GM18502 (cell line): Measurements from ENCODE around the gene MATN4.

Experiments
- ATAC-seq: cut with Tn5 transposase; IDR thresholded peaks from one replicate; pipeline ENCODE4 v1.9.1; 2021; ENCODE audit warnings: mild to moderate bottlenecking; ENCODE audit not compliant: unreplicated experiment, poor library complexity

MATN4 gene

DNA sequence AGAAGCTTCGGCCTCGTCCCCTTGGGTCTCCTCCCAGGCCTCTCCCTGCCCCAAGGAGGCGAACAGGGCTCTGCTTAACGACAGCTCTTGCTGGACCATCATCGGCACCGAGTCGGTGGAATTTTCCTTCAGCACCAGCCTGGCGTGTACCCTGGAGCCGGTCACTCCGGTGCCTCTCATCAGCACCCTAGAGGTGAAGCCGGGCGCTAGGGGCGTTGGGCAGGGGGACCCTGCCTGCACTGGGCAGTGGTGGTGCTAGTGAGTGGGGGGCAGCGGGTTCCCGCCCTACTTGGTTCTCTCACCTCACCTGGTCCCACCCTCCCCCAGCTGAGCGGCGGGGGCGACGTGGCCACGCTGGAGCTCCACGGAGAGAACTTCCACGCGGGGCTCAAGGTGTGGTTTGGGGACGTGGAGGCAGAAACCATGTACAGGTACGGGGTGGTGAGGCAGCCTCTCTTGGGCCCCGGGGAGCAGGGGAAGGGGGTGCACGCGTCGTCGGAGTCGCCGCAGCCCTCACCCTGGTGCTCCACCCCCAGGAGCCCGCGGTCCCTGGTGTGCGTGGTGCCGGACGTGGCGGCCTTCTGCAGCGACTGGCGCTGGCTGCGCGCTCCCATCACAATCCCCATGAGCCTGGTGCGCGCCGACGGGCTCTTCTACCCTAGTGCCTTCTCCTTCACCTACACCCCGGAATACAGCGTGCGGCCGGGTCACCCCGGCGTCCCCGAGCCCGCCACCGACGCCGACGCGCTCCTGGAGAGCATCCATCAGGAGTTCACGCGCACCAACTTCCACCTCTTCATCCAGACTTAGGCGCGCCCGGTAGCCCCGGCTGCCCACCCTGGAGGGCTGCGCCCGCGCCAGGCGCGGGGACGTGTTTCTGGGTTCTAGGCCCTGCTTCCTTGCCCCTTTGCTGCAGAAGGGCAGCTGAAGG is 8.3 kb upstream of the MATN4 start:
- ATAC-seq: no peak

DNA sequence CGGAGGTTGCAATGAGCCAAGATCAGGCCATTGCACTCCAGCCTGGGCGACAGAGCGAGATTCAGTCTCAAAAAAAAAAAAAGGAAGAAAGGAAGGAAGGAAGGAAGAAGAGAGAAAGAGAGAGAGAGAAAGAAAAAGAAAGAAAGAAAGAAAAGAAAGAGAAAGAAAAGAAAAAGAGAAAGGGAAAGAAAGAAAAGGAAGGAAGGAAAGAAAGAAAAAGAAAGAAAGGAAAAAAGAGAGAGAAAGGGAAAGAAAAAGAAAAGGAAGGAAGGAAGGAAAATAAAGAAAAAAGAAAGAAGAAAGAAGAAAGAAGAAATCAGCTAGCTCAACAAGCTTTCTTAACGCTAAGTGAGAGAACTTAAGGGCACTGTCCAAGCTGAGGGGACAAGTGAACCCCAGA is 7.6 kb upstream of the MATN4 start:
- ATAC-seq: no peak

DNA sequence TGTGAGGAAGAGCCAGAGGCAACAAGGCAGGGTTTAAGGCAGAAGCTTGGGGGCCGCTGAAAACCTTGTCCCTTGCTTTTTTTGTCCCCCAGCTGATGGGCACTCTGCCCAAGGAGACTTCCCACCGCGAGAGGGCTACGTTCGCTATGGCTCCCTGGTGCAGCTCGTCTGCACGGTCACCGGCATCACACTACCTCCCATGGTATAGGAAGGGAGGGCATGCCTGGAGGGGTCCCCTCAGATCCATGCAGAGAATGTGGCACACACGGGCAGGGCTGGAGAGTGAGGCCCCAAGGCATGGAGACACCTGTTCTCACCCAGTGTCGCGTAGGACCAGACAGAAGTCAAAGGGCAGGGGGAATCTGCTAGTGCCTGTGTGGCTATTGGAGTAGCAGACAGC is 5.8 kb upstream of the MATN4 start:
- no peak for ATAC-seq

DNA sequence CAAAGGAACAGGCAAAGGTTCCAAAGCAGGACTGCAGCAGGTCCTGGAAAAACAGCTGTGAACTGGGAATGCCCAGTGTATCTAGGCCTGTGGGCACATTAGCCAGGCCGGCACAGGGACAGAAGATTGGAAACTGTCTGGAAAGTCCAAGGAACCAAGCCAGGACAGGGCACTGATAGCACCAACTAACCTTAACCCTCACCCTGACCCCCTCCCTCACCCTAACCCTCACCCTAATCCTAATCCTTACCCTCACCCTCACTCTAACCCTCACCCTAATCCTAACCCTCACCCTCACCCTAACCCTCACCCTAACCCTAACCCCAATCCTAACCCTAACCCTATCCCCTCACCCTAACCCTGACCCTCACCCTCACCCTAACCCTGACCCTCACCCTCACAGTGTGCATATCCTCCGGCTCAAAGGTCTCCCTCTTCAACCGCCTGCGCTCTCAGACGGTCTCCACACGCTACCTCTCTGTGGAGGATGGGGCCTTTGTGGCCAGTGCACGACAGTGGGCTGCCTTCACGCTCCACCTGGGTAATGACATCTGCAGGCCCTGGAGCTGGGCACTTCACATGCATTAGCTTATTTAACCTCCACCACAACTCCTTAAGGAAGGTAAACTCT is 5.1 kb upstream of the MATN4 start:
- no peak for ATAC-seq

DNA sequence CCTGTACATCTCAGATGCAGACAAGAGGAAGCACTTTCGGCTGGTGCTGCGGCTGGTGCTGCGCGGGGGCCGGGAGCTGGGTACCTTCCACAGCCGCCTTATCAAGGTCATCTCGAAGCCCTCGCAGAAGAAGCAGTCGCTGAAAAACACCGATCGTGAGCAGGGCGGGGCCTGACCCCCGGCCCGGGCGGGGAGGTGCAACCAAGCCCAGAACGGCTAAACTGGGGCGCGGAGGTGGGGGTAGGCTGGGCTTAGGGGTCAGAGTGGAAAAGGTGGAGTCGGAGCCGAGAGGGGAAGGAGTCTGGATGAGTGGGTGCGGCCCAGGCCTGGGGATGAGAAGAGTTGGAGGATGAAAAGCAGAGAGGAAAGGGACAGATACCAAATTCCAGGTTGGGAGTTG is 4.1 kb upstream of the MATN4 start:
- ATAC-seq: no peak

DNA sequence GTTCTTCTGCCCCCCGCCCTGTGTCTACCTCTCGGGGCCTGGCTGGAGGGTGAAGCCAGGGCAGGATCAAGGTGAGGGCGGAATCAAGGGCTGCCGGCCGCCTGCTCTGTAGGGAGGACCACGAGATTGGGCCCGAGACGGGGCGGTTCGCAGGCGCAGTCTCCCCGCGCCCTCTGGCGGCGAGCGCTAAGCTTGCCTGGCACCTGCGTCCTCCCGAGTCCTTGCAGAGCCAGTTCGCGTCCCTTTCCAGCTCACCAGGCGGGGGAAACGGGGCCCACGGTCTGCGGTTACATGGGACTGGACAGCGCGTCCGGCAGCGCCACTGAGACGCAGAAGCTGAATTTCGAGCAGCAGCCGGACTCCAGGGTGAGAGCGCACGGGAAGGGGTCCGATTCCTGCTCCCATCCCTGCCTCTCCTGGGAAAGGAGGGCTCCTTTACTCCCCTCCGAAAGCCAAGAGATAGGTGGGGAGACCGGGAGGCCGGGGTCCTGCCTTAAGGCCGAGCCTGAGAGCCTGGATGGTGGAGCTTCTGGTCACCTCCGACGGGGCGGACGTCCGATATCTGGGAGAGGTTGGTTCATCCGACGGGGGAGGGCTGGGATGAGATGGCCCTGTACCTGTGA is 3.6 kb upstream of the MATN4 start:
- ATAC-seq: no peak

DNA sequence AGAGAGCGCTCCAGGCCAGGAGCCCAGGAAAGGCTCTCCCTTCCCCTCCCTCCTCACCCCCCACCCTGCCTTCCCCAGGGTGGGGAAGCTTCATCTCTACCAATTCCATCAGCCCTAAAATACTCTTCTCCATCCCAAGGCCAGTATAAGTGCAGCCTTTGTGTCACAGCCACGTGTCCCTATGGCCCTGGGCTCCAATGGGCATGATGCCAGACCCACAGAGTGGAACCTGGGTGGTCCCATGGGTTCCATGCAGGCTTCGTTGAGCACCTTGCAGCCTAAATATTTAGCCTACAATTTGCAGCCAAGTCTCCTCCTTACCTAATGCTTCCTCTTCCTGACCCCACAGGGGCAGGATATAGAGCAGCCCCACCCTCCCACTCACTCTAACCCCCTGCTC is 976 bp upstream of the MATN4 start:
- ATAC-seq: no peak

DNA sequence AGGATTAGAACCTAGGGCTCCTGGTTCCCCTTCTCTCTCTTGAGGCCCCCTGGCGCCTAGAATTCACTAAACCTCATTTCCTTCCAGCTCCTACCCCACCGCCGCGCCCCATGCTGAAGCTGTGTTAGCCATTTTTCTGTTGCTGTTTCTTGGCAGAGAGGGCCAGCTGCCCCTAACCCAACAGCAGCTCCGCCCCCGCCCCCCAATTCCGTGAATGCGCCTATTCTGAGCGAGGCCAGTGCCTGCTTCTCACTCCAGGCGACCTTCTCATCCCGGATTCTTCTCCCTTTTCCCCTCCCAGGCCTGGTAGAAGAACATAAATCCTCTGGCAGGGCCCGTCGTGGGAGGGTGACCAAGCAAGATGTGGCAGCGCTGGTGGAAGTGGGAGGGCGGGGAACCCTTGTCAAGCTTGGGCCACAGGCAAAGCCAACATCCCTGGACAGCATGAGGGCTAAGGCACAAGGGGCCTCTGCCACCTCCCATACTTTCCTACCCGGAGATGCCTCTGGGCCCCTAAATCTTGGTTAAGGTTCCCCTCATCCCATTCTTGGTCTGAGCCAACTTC is 941 bp downstream of the MATN4 start:
- no peak for ATAC-seq

DNA sequence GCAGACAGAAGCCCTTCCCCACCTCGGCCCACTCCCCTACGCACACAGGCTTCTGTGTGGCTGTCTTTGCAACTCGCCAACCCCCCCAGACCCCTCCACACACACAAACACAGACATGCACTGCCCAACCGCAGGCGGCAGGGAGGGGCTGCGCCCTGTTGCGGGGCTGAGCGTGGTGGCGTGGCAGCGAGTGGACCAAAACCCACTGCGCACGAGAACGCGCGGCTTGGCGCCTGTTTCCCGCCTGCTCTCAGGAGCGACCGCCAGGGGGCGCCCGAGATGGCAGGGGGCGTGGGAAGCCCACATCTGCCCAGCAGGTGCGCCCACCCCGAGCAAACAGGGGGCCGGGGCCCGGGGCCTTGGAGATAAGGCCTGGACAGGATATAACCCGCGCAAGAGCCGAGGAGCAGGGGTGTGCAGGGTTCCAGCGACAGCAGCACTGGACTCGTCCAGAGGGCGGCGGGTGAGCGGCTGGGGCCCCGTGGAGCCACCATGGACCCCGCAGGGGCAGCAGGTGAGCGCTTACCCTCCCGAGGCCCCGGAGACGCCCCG is 1.6 kb downstream of the MATN4 start, which contains the start of gene RBPJL:
Gene RBPJL, plus strand, starts transcription at position 410 of the 552 bp plus-strand sequence. Its CDS starts 83 bp downstream, at position 493.
- no peak for ATAC-seq

DNA sequence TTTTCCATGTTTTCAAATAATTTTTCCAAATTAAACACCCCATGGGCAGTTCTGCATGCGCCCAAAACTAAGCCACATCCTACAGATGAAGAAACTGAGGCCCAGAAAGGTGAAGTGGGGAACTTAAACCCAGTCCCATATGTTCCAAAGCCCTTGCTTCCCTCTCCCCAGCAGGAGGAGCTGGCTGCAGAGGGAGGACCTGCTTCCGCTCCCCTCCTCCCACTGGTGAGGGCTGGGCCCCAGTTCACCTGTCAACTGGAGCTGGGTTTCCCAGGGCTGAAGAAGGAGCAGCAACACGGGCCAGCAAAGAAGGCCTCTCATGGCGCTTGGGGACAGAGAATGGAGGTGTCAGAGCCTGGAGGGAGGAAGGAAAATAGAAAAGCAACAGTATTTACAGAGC is 2.8 kb downstream of the MATN4 start:
- no peak for ATAC-seq

DNA sequence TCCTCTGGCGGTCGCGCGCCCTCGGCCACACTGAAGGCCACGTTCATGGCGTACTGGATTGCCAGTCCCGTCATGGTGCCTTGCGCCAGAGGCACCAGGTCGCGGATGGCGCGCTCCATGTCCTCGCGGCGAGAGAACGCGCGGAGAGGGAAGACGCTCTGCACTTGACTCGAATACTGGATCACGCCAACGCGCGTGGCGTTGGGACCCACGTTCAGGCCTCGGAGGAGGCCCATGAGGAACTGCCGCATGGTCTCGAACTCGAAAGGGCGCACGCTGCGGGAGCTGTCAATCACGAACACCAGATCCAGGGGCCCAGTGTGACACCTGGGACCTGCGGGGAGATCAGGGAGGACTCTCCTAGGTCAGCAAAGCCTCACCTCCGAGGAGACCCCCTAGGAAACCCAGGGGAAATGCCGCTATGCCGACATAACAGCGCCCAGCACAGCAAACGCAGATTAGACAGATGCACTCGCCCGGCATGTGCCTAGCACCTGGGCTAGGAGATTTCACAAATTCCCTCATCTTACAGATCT is 3.6 kb downstream of the MATN4 start:
- no peak for ATAC-seq

DNA sequence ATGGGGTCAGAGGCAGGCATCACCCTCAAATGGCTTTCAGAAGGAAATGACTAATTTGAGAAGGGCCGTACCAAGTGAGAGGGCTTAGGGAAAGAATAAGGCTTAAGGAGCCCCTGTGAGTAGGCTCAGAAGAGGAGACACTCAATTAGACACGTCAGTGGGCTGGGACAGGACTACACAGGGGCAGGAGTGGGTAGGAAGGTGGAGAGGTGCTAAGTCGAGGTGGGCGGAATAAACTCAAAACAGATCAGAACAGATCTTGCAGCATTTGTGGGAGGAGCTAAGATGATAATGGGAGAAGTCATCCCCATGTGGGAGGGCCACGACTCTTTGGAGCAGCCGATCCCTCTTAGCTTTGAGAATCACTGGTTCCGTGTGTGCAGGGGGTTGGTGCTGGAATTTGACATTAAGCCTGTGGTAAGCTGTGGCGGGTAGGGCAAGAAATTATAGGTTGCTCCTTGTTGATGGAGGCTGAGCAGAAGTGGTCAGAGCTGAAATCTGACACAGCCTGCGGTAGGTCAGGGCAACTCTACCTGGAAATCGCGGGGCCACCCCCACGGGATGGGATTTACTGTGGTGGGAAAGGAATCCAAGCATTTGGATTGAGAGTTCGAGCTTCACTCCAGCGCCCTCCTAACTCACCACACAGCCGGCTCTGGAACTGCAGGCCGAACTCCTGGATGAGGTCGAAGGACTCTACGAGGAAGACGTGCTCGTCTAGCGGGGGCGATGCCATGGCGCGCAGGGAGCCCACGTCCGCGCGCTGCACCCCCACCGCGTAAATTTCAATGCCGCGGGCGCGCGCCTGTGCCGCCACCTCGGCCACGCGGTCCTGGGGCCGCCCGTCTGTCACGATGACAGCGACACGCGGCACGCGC is 4.3 kb downstream of the MATN4 start:
- ATAC-seq: no peak

DNA sequence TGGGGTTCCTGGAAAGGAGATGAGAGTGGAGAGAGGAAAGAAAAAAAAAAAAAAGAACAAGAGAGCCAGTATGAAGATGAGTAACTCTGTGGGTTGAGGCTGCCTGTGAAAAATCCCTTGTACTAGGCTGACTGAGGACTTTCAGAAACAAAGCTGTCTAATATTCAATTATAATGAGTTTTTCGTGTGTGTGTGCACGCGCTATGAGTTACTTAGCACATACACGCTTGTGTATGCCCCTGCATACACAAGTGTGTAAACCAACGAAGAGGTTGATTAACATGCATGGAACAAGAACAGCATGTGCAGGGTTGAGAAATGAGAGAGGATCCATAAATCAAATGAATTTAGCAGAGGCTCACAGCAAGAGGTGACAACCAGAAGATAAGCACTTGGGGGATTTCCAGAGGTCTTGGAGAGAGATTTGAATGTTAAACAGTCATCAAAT is 6.3 kb downstream of the MATN4 start:
- ATAC-seq: no peak

DNA sequence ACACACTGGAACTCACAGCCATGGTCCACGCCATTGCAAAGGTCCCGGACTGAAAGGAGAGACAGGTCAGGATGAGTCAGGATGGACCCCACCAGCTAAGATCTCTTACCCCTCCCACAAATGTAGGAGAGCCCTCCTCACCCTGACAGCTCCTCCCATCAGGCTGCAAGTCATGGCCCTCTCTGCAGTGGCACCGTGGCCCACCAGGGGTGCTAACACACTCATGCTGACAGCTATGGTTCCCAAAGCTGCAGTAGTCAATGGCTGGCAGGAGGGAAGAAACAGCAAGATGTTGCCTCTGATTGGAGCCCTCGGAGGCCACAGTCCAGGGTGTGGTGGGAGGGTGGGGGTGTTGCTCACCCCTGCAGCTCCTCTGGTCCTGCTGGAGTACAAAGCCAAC is 7.1 kb downstream of the MATN4 start:
- no peak for ATAC-seq

DNA sequence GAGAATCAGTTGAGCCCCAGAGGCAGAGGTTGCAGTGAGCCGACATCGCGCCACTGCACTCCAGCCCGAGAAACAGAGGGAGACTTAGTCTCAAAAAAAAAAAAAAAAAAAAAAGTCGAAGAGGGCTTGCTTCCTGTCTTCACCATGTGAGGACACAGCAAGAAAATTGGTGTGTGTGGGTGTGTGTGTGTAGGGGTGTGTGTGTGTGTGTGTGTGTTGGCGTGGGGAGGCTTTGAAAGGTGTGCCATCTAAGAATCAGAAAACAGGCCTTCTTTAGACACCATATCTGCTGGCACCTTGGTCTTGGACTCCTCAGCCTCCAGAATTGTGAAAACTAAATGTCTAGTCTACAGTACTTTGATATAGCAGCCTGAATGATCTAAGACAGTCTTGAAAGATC is 8.3 kb downstream of the MATN4 start:
- no peak for ATAC-seq

DNA sequence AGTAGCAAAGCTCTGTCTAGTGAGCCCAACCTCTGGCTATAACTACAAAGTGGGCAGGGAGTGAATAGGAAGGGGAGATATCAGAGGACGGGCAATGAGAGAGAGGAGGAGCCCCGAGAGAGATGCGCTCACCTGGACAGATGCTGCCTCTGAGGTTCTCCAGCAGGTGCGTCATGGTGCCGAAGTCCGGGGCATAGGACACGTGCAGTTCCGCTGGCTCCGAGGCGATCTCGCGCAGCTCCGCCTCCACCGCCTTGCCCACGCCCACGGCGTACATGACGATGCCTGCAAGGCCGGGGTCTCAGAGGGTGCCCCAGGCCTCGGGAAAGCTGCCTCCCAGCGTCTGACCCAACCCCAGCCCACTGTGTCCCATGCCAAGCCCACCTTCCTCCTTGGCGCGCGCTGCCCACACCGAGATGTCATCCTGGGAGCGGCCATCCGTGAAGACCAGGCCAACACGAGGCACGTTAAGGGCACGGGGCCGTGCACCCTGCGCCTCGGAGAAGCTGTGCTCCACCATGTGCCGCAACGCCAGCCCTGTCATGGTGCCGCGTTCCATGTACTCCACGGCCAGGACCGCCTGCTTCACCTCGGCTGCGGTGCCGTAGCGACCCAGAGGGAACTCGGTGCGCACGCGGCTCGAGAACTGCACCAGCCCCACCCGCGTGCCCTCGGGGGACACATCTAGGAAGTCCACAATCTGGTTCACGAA is 10.2 kb downstream of the MATN4 start:
- ATAC-seq: no peak

DNA sequence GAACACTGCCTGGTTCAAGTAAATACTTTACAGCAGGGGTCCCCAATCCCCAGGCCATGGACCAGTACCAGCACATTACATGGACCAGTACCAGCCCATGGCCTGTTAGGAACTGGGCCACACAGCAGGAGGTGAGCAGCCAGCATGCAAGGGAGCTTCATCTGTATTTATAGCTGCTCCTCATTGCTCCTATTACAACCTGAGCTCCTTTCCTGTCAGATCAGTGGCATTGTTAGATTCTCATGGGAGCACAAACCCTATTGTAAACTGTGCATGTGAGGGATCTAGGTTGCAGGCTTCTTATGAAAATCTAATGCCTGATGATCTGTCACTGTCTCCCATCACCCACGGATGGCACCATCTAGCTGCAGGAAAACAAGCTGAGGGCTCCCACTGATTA is 13.4 kb downstream of the MATN4 start:
- no peak for ATAC-seq

DNA sequence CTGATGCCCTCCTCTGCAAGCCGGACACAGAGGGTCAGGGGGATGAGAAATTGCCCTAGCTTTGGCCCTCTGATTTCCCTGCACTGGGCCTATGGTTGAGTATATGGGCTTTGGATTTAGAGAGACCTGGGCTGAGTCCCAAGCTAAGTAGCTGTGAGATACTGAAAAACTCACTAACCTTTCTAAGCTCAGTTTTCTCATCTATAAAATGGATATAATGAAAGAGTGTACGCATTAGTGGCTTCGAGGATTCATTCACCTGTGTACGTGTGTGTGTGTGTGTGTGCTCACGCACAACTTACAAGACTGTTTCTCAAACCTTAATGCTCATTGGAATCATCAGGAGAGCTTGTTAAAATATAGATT is 14.1 kb downstream of the MATN4 start:
- ATAC-seq: no peak
